Activated CD8-positive, alpha-beta memory T cell treated with anti-CD3 and anti-CD28 coated beads for 4 hours (primary cell): Measurements from ENCODE around the gene MGAT3.
A peak's percentile ranks its signal among the peaks of the same experiment; 100 is the strongest.

Source experiments
- DNase-seq, 2 donors: peaks; one replicate each; pipeline ENCODE4 v3.0.0-alpha.2; 2020; ENCODE audit warnings: low read depth in 2 of 2

Gene MGAT3

DNA sequence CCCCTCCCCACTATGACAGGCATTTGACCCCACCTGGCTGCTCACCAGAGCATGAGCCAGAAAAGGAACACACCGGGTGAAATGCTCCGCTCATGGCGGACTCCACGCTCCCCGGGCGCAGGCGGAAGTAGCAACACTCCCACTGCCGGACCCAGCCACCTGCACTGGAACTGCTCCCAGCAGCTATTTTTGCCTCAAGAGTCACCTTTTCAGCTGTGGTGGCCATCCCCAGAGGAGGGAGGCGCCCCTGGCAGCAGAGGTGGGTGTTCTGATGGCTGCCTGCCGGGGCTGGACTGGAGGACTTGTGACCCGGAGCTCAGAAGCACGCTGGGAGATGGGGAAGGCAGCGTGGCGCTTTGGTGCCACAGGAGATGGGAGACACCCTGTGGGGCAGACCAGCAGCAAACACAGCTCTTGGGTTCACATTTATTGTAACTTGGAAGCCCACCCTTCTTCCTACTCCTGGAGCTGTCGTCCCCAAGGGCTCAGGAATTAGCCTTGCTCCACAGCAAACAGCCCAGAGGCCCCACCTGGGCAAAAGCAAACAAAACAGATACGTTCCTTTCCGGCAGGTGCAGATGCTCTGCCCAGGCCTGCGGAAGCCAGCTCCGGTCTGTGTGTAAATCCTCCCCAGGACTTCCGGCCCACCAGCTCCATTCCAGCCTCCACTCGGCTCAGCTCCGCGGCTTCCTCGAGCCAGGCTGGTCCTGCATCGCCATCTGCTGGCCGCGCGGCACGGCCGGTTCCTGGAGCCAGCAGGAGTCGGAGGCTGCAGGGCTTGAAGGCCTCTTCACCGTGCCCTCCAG lies 72.1 kb downstream of the MGAT3 start:
- peak; percentile 72 to 78 for DNase-seq

DNA sequence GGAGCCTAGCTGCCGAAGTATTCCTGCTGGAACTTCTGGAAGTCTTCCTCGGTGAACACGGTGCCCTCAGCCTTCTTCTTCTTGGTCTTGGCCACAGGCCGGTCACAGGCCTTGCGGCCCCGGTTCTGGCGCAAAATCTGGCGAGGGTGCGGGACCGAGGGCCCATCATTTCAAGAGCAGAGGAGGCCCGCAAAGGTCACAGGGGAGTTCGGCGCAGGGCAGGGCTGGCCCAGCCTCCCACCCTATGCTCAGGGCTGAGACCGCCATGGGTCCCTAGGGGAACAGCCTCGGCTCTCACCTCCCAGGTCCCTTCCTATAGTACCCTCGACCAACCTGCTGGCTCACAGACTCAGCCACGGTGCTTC lies 72.7 kb downstream of the MGAT3 start:
- DNase-seq: no peak

DNA sequence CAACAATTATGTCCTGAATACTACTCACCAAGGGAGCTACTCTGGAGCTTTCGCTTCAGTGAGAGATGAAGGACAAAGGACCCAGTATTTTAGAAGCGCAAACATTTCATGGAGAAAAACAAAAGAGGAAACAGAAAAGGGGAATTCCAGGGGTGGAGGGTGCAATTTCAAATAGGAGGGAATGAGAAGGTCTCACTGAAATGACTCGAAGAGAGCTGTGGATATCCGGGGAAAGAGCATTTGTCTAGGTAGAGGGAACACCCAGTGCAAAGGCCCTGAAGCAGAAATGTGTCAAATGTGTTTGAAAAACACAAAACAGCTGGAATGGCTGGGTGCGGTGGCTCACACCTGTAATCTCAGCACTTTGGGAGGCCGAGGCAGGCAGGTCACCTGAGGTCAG lies 73.3 kb downstream of the MGAT3 start:
- DNase-seq: no peak

DNA sequence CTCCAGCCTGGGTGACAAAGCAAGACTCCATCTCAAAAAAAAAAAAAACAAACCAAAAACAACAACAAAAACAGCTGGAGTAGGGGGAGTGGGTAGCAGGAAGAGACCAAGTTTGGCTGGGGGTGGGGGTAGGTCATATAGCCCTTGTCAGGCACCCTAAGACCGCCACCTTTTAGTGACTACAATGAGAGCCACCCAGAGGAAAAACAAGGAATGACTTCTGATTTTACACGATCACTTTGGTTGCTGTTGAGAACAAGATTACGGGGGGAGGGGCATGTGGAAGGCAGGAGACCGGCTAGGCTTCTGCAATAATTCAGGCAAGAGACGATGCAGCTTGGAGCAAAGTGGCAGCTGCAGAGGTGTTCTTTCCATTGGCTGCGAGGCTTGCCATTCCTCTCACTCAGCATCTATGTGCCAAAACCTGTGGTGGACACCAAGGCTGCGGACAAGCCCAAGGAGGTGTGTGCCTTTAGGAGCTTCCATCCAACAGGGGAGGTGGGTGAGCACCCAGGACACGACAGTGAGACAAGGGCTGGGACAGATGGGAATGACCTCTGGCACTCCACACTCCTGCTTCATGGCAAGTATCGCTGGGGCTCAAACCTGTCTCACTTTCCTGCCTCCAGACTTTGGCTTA lies 74.0 kb downstream of the MGAT3 start:
- no peak for DNase-seq

DNA sequence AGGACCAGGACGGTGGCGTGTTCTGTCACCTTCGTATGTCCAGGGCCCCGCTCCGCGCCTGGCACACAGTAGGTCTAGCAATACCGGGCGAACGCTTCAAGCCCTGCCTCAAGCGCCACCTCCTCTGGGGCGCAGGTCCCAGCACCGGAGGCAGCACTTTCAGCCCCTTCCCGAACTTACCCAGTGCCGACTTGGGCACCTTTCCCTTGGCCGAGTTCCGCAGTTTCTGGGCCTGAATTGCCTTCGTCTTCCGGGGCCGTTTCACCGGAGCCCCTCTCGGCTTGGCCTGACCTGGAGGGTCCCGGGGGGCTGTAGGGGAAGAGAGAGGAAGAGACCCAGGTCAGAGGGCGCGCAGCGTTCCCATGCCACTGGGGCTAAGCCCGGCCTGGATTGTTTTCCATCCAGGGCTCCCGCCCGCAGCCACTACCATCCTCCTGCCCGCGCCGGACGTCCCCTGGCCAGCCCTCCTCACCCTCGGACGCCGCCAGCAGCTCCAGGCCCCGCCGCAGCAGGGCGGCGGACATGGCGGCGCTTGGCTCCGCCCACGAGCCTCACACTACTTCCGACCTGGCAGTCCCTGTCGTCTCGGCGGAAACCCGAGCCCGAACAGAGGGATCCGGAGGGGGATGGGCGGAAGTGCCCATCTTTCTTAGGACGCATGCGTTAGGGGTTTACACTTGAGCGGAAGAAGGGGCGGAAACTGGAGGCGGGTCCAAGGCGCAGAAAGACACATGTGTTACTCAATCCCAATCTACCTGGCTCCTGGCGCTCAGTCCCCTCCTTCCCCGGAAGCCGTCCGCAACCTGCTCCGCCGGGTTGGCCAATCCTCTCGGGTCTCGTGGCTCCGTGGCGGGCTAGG lies 75.6 kb downstream of the MGAT3 start, which contains the start of gene RPS19BP1:
TSS of gene RPS19BP1 (minus strand) at position 534 of the 859 bp plus-strand sequence. CDS start at position 524, 10 bp downstream.
- peak; percentile 98 to 99 for DNase-seq

DNA sequence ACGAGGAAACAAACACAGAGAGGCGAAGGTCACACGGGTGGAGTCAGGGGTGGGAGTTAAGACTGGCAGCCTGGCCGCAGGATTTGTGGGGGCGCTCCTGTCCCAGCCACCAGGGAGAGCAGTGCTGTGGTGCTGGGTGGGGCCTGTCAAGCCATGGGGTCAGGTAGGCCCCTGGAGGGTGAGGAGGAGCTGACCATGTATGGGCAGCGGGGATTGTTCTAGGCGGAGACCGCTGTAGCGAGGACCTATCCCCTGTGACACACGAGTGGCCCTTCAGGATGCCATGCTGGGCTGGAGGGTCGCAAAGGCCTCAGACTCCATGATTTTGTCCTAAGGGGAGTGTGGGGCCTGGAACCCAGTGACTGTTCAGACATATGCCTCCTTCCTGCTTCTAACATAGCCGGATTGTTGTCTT lies 77.3 kb downstream of the MGAT3 start:
- no peak for DNase-seq

DNA sequence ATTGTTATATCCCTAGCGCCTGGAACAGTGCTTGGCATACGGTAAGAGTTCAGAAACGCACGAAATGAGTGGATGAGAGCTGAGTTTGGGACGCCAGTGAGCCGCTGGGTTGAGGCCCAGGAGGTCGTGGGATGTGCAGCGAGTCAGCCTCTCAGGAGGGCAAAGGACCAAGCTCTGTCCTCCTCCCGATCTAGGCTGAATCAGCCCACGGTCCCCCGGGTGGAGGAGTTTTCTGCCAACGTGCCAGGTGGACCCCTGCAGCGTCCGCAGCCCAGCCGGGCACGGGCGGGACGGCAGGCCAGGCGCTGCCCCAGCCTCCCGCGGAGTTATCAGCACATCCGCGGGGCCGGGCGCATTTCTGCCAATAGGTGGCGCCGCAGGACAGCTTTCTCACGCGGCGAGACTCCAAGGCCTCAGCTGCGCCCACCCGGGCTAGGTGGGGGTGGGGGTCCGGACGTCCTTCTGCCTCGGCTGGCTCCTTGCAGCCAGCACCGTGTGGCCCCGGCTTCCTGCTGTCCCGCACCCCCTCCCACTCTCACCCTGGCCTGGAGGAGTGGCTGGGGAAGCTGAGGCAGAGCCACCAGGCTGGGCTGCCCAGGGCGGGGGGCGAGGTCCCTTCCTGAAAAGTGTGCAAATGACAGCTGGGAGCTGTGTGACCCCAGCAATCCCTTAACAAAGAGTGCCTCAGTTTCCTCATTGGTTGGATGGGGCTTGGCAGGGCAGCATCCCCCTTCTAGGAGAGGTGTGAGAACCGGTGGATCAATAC lies 78.0 kb downstream of the MGAT3 start:
- DNase-seq: peak; percentile 57

DNA sequence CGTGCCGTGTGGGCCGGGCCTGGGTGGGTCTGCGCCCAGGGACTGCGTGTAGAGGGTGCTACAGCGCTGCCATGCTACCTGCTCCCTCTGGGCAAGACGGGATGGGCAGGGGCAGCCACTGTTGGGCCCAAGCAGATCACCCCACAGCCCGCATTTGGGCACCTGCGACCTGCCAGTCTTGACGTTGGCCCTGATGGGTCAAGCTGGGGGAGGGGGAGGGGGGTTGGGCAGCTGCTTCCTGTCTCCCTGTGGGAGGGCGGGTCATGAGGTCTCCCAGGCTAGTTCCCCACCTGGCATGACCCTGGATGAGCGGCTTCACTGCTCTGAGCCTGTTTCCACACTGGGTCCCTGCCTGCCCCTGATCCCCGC lies 78.5 kb downstream of the MGAT3 start:
- DNase-seq: no peak

DNA sequence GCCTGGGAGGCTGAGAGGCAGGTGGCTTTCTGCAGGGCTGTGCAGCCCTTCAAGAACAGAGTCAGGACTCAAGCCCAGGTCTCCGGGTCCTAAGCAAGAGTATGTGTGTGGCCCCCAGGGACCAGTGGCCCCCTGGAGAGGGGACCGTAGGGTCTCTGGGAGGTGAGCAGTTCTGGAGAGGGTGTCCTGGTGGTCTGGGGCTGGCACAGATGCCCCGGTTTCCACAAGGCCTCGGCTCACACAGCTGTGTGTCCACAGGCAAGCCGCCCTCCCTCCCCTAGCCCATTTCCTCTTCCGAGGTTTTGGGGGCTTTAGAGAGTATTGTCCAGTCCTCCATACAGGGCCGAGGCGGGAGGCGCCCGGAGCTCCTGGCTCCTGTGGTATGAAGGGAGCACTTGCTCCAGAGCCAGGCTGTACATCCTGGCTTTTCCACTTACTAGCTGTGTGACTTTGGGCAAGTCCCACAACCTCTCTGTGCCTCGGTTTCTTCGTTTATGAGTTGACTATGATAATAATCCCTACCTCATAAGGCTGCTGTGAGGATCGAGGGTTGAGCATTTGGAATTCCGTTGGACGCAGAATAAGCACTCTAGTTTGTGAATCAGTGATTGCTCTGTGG lies 79.1 kb downstream of the MGAT3 start:
- no peak for DNase-seq

DNA sequence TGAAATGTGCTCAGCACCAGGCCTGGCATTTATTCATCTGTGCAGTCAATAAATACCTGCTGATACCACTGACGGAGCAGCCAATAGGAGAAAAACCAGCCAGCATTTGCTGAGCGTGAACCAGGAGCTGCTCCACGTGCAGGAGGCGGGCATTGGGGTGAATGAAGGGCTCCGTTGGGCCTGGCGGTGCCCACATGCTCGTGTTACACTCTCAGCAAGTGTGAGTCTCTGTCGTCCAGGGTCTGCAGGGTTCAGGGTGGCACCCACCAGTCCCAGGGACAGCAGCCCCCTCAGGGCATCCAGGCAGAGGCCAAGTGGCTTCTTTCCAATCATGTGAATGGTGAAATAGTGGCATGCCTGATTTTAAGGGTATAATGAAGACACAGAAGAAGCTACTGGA lies 79.9 kb downstream of the MGAT3 start:
- DNase-seq: no peak

DNA sequence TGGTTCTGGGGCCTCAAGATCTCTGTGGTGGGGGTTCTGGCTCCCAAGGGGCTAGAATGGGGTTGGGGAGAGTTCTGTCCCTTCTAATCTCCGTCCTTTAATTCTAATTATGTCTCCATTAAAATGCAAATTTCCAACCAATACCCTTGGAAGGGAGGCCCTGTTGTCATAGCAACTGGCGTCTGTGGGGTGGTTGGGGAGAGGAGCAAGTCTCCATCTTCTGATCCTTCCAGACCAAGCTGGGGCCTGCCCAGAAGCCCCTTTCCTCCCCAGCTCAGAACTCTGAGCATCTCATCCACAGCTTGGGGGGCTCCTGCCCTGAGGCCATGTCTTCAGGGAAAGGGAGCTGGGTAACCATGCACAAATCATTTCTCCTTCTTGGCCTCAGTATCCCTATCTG lies 81.2 kb downstream of the MGAT3 start:
- no peak for DNase-seq
